GM23338 (cell line): Measurements from ENCODE around the gene GNS.

Experiments
- CTCF ChIP-seq, 2 experiments: fragments of 200-600 bp in 1 of 2; sonication (generic) in 1 of 2; conservative IDR thresholded peaks; 2 replicates each; pipeline versions ENCODE4 v1.5.1 to v1.6.1; 2016 to 2017; ENCODE audit warnings: antibody characterized with exemption in 2 of 2, low read depth in 2 of 2, mild to moderate bottlenecking in 2 of 2, moderate library complexity in 1 of 2
- ETS1 ChIP-seq: IDR thresholded peaks from 2 replicates; pipeline ENCODE4 v1.6.1; 2016; ENCODE audit warnings: antibody characterized with exemption
- EZH2 ChIP-seq: fragments of 200-600 bp; sonication (generic); IDR thresholded peaks from one replicate; pipeline ENCODE4 v1.8.0; 2017; ENCODE audit warnings: antibody characterized with exemption, mild to moderate bottlenecking, low read depth; ENCODE audit not compliant: unreplicated experiment
- EZH2phosphoT487 ChIP-seq: fragments of 200-600 bp; sonication (generic); IDR thresholded peaks from one replicate; pipeline ENCODE4 v1.8.1; 2018; ENCODE audit warnings: antibody characterized with exemption; ENCODE audit not compliant: unreplicated experiment
- NANOG ChIP-seq: IDR thresholded peaks from 2 replicates; pipeline ENCODE4 v1.6.1; 2016; ENCODE audit warnings: antibody characterized with exemption, borderline replicate concordance
- POLR2AphosphoS5 ChIP-seq: IDR thresholded peaks from 2 replicates; pipeline ENCODE4 v1.6.1; 2016; ENCODE audit warnings: antibody characterized with exemption, low read depth
- REST ChIP-seq: IDR thresholded peaks from one replicate; pipeline ENCODE4 v1.6.1; 2018; ENCODE audit warnings: antibody characterized with exemption; ENCODE audit not compliant: unreplicated experiment
- STAT1 ChIP-seq: IDR thresholded peaks from one replicate; pipeline ENCODE4 v1.6.1; 2016; ENCODE audit warnings: antibody characterized with exemption; ENCODE audit not compliant: unreplicated experiment

- TF ChIP-seq CTCF (conservative IDR thresholded peaks at IDR 0.05; ENCODE audit: low read depth in 2 of 2) (no peak), ETS1 (no peak), POLR2AphosphoS5 (no peak), EZH2 (no peak), EZH2phosphoT487 (no peak), NANOG (no peak), REST (no peak), STAT1 (no peak)
These were observed 47.6 kb upstream of the GNS start for GRCh38 chr12:64806593-64807460.
